ENCODE measurements around the gene SCGB1D2.
"Not testable (repeated sequence)": the region's sequence is repeated elsewhere in the genome, so short reads cannot be mapped to it uniquely, and the experiment has no call there.

The SCGB1D2 gene, protein sequence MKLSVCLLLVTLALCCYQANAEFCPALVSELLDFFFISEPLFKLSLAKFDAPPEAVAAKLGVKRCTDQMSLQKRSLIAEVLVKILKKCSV

DNA sequence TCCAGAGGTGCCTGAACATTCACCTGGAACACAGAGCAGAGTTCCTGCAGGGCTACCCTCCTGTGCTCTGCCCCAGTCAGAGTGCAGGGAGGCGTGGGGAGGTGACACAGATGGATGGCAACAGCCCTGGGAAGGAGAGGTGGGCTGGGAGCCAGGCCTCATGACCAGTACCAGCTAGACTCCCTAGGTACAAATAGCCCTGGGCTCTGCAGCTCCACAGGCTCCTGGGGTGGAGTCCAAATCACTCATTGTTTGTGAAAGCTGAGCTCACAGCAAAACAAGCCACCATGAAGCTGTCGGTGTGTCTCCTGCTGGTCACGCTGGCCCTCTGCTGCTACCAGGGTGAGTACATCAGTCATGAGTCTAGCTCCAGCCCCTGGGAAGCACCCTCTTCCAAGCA lies at the start of gene SCGB1D2:
SCGB1D2 (plus strand) TSS at position 219 of the 400 bp plus-strand sequence; CDS start at position 288, 69 bp downstream.
- DNase-seq = no peak

DNA sequence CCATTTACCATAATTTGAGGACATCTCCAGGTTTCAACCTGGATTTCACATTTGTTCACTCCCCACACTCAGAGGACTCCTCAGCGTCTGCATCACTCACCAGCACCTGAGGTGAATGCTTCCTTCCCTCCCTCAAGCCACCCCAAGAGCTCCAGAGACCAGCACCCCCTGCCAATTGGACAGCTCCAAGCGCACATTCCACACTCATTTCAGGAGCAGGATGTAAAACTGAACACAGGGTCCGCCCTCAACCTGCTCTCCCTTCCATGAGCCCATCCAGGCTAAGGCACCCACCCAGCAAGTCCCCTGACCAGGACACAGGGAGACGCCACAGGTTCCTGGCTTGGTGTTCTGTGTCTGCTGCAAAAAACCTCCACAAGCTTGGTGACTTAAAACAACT lies 48.1 kb upstream of the SCGB1D2 start:
- DNase-seq = no peak

DNA sequence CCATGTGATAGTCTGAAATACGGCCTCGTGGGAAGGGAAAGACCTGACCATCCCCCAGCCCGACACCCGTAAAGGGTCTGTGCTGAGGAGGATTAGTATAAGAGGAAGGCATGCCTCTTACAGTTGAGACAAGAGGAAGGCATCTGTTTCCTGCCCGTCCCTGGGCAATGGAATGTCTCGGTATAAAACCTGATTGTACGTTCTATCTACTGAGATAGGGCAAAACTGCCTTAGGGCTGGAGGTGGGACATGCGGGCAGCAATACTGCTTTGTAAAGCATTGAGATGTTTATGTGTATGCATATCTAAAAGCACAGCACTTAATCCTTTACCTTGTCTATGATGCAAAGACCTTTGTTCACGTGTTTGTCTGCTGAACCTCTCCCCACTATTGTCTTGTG lies 47.0 kb upstream of the SCGB1D2 start:
- DNase-seq = not testable (repeated sequence)

DNA sequence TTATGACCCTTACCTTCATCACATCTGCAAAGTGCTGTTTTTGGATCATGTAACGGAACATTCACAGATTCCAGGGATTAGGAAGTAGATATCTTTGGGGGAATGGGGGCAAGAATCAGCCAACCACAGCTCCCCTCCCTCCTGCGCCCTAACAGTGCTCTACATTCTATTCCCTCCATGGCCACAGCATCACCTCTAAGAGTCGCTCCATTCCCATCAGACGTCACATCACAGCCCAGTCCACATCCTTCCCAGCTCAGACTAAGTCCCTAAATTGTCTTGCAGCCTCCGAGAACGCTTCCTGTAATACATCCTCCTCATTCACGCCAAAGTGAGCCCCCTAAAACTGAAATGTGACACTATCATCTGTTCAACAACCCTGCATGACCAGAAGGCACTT lies 46.1 kb upstream of the SCGB1D2 start:
- DNase-seq = no peak

DNA sequence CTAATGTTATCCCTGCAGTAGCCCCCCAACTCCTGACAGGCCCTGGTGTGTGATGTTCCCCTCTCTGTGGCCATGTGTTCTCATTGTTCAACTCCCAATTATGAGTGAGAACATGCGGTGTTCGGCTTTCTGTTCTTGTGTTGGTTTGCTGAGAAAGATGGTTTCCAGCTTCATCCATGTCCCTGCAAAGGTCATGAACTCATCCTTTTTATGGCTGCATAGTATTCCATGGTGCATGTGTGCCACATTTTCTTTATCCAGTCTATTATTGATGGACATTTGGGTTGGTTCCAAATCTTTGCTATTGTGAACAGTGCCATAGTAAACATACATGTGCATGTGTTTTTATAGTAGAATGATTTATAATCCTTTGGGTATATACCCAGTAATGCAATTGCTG lies 44.6 kb upstream of the SCGB1D2 start:
- DNase-seq = not testable (repeated sequence)

DNA sequence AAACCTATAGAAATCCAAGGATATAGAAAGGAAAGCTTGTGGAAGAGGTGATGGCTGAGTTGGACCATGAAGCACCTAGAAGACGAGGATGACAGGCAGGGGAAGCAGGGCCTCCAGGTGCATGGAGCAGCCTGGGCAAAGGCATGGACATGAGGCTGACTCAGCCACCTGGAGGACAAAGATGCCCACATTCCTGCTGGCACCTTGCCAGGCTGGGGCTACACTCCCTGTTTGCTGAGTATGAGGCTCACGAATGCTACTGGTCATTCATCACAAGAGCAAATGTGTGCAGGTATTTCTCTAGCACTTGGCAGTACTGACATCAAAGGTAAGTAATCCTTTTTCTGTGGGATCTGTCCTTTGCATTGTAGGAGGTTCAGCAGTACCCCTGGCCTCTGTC lies 40.7 kb upstream of the SCGB1D2 start:
- DNase-seq = no peak

DNA sequence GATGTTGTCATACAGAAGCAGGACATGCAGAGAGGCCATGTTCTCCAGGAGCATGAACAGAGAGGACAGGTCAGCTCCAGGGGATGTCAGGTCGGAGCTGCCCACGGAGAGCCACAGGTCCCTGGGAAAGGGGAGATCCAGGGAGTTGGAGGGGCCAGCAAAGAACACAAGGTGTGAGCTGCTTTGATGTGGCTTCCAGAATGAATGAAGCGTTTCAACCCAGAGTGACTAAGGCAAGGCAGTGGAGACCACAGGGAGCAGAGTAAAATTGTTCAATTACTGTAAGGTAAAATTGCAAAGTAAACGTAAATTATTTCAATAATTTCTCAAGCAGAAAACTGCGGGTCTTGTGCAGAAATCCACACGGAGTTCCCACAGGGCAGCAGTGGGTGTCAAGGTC lies 39.1 kb upstream of the SCGB1D2 start:
- DNase-seq = no peak

DNA sequence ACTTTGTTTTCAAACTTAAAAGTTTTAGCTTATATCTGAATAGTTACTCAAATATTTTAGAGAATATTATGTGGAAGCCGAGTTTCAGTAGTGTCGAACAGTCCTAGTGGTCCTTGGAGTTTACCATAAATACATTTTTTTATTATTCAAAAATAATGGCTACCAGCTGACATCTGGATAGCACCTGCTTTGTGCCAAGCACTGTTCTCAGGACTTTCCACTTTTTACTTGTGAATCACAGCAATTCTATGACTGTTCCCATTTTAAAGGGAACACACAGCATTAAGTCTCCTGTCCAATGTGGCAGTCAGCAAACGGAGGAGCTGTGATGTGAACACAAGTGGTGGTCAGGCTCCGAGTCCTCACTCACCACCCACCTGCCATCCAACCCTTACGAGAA lies 37.6 kb upstream of the SCGB1D2 start:
- DNase-seq = no peak

DNA sequence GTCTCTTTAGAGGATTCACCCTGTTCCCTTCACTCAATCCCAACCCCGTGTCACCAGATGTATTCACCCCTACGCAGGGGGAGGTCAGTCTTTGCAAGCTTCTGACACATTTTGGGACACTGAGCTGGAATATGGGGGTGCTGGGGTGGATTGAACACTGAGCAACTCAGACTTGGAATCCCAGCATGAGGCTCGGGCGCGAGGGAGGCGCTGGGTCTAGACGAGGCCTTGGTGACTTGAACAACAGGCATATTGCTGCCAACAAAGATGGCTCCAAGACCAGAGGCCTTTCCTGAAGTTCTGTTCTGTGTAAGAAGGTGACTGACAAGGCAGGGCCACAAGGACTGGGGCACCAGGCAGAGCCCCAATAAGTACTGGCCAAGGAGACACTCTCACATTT lies 36.6 kb upstream of the SCGB1D2 start:
- DNase-seq = no peak

DNA sequence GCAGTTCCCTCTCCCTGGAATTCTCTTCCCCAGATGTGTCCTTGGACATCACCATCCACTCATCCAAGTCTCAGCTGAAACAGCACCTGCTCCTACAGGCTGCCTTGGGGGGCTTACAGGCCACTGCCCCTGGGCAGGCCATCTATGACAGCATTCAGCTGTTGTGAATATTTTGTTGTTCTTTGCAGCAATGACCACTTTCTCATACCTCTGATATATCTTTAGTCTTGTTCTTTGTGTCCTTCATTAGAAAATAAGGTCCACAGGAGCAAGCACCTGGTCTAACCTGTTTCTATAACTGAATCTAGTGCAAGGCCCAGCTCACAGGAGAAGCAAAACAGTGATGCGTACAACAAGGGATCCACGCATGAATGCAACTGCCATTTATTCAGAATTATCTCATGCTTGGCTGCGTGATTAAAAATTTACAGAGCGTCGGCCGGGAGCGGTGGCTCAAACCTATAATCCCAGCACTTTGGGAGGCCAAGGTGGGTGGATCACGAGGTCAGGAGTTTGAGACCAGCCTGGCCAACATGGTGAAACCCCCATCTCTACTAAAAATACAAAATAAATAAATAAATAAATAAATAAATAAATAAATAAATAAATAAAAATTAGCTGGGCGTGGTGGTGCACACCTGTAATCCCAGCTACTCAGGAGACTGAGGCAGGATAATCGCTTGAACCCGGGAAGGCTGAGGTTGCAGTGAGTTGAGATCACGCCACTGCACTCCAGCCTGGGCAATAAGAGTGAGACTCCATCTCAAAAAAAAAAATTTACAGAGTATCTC lies 35.6 kb upstream of the SCGB1D2 start:
- DNase-seq = not testable (repeated sequence)

DNA sequence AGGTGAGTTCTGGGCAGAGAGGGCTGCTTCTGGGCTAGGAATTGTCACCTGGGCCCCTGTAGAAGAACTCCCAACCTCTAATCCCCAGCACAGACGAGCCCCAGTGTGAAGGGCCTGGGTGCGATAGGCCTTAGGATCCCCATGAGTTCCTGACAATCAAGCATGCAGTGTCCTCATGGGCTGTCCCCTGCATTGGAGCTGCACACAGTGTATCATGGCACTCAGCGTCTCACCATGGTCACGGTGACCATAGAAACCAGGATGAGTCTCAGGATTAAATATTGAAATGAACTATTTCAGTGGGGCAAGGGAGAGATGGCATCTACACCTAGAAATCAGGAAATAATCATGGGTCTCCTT lies 33.3 kb upstream of the SCGB1D2 start:
- no peak for DNase-seq

DNA sequence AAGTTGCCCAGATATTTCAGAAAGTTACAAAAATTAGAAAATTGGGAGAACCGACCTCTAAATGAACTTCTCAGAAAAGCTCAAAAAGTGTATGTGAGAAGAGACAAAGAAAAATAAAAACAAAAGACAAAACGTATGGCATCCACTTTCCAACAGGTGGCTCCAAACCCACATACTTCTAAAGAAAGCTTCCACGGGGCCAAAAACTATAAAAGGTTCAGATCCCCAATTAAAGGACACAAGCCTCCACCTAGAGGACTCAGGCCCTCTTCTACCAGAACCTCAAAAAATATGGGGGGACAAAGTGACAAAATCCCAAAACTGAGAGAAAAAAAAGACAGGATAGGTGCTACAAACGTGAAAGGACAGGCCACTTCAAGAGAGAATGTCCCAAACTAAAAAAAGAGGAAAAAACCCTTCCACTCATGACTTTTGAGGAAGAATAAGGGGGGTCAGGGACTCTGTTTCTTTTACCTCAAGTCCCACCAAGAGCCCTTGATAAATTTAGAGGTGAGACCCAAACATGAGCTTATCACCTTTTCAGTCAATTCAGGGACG lies 24.8 kb upstream of the SCGB1D2 start:
- no peak for DNase-seq

DNA sequence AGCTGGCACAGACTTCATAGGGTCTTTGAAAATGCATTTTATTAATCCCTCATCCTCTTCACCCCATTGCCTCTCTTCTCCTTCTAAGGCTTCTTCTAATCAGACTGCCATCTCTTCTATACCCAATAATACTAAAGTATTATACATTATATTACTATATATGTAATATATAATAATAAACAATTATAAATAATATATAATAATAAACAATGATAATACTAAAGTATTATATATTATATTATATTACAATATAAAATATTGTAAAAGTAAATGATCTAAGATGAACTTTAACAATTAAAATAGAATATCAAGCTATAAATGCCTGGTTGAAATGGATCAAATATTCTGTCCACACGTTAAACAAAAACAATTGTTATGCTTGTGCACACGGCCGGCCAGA lies 20.5 kb upstream of the SCGB1D2 start:
- no peak for DNase-seq

DNA sequence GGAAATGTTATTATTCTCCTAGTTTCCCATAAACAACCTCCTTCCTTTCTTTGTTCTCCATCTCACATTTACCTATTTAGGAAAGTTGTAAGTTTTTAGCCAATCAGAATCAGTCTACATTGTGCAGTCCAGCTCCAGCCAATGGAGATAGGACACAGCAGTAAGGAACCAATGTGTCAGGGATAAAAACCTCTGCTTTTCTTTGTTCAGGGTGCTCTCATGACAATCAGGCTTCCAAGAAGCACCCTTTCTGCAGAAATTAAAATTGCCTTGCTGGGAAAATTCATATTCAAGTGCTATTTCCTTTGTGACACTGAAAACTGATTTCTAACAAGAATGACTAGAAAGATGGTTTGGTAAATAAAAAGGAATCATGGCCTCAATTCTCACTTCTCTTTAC lies 18.9 kb upstream of the SCGB1D2 start:
- DNase-seq = no peak

DNA sequence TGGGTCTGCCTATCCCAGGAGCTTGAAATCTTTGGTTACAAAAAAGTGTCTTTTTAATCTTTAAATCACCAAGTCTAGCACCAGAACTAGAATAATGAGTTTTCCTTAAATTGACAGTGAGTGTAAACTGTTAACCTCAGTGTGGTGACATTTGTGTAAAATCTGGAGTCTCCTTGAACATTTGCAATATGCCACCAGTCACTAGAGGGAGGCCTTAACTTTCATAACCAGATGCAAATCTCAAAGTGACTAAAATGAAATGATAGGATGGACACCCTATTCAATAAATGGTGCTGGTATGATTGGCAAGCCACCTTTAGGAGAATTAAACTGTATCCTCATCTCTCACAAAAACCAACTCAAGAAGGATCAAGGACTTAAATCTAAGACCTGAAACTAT lies 8.3 kb upstream of the SCGB1D2 start:
- DNase-seq = no peak

DNA sequence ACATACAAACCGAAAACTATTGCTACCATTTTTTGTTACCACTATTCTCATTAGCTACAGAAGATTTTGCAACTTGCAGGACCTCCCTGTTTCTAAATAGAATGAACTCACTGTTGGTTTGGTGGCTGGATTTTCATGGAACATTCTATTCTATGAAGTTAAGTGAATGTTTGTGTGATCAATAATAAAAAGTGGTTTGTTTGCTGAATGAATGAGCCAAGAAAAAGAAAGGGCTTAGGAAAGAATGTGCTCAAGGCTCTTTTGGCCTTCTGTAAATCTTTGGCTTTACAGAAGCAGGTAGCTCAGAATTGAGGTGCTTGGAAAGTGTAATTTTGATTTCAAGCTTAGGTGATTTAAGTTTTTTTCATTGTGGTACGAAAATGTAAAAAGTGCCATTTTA lies 5.9 kb upstream of the SCGB1D2 start:
- DNase-seq = no peak

DNA sequence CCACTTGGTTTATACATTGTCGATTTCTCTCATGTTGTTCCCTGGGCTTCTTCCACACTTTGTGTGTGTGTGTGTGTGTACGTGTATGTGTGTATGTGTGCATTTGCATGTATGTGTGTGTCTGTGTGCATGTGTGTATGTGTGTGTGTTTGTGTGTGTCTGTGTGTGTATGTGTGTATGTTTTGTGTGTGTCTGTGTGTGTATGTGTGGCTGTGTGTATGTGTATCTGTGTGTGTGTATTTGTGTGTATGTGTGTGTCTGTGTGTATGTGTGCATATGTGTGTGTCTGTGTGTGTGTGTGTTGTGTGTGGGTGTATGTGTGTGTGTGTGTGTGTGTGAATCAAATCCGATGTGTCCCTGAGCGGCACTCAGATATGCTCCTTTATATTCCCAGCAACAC lies 4.5 kb upstream of the SCGB1D2 start:
- no peak for DNase-seq

DNA sequence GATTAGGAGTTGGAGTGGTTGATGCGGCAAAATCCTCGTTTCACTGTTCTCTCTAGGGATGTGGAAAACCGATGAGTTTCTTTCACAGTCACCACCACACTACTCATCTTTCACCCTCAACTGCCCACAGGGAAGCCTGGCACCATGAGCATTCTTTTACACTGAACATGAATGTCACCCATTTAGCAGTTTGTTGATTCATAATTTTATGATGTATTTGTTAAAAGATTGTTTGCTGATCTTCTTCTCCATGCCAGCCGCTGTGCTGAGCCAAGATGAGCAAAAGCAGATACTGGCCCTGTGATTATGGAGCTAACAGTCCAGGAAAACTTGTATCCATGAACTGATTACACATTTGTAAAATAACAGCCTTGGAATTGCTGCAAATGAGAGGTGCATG lies 3.9 kb upstream of the SCGB1D2 start:
- no peak for DNase-seq

DNA sequence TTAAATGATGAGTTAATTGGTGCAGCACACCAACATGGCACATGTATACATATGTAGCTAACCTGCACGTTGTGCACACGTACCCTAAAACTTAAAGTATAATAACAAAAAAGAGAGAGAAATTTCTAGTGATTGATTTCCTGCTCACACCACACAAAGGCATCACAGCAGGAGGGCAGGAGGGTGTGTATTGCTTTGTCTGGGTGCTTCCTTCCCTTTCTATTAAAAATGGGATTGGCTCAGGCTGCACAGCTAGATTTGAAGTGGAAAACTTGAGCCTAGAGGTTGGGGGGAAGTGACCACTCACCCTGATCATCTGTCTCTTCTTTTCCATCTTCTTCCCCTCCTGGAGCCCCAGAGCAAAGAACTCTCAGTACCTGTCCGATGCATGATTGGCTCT lies 944 bp upstream of the SCGB1D2 start:
- DNase-seq = no peak

DNA sequence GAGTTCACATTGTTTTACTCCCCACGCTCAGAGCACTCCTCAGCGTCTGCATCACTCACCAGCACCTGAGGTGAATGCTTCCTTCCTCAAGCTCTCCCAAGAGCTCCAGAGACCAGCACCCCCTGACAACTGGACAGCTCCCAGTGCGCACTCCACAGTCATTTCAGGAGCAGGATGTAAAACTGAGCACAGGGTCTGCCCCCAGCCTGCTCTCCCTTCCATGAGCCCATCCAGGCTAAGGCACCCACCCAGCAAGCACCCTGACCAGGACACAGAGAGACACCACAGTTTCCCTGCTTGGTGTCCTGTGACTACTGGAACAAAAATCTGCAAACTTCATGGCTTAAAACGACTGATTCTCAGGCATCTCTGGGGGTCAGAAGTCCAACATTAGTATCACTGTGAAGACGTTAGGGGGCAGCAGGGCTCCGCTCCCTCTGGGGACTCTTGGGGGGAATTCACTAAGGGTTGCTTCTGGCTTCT lies 3.3 kb downstream of the SCGB1D2 start:
- peak; percentile 22 for DNase-seq

DNA sequence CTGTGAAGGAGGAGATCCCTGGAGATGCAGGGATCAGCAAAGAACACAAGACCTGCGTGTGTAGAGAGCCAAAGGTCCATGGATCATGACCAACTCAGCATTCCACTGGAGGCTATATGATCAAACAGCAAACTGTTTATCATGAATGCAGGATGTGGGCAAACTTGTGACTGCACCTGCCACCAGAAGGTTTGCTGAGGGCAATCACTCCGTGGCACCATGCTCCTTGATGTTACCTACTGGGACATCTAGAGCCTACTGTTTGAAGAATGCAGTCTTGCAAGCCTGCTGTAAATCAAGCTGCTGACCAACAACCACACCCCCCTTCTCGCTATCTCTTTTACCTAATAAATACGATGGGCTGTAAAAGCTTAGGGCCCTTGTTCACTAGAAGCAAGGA lies 9.7 kb downstream of the SCGB1D2 start:
- DNase-seq = no peak

DNA sequence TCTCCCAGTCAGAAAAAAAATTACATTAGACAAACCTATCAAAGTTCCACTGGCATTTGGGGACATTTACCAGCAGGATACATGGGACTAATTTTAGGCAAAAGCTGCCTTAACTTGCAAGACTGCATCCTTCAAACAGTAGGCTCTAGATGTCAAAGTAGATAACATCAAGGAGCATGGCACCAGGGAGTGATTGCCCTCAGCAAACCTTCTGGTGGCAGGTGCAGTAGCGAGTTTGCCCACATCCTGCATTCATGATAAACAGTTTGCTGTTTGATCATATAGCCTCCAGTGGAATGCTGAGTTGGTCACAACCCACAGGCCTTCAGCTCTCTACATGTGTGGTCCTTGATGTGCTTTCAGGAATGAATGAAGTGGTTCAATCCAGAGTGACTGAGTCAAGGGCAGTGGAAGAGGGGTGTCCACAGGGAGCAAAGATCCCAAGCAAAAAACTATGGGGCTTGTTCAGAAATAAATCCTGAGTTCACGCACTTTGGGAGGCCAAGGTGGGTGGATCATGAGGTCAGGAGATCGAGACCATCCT lies 12.0 kb downstream of the SCGB1D2 start:
- DNase-seq = no peak

DNA sequence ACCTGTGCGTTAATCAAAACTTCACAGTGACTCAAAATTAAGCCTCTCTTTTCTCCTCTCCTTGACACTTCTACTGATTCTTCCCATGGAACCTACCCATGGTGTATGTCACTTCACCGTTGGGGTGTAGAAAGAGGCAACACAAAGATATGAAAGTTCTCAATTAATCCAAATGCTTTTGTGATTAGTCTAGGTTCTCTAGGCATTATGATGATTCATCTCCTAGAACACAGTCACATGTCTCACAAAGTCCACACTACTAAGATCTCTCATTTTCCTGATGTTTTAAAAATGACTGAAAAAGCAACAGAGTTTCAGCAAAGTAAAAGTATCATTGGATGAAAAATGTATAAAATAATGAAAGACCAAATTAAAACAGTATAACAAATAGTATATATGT lies 14.2 kb downstream of the SCGB1D2 start:
- DNase-seq = no peak

DNA sequence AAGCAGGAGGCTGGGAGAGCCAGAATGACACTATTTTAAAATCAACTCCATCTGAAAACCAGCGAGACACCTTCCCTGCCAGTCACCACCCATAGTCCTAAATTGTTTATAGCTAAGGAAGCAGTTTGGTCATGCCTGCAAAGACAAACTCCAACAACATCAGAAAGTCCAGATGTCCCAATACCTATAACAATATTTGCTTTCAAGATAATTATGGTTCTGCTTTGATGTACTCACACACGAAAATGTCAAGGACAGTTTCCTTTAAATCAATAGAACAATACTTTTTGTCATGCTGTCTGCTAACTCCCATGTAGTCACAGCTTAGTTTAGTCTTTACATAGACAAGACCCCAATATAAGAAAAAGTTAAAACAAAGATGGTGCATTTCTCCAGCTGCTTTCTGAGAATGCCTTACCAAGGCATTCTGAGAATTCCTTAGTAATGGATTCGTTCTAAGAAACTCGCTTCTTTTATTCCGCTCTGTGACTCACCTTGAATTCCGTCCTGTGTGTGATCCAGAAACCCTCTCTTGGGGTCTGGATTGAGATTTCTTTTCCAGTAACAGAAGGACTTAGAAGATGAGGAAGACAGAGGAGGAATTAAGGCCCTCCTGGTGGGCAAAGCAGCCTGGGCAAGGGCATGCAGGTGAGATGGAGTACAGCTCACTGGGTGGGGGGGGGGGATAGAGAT lies 18.4 kb downstream of the SCGB1D2 start:
- DNase-seq = no peak

All from stimulated activated CD4-positive, alpha-beta T cell treated with anti-CD3 and anti-CD28 coated beads, Interleukin-15, amount 100 ng/mL, for 24 hours (primary cell).